ENCODE measurements around the gene TC2N.
"Not testable (repeated sequence)": the region's sequence is repeated elsewhere in the genome, so short reads cannot be mapped to it uniquely, and the experiment has no call there.

TC2N gene

GRCh38 chr14:91888641-91889476, 21.5 kb upstream of the TC2N start:
- DNase-seq: no peak

GRCh38 chr14:91886961-91887360, 19.6 kb upstream of the TC2N start:
- DNase-seq: no peak

- DNase-seq: no peak
Measured at GRCh38 chr14:91885839-91886238, 18.5 kb upstream of the TC2N start.

DNA sequence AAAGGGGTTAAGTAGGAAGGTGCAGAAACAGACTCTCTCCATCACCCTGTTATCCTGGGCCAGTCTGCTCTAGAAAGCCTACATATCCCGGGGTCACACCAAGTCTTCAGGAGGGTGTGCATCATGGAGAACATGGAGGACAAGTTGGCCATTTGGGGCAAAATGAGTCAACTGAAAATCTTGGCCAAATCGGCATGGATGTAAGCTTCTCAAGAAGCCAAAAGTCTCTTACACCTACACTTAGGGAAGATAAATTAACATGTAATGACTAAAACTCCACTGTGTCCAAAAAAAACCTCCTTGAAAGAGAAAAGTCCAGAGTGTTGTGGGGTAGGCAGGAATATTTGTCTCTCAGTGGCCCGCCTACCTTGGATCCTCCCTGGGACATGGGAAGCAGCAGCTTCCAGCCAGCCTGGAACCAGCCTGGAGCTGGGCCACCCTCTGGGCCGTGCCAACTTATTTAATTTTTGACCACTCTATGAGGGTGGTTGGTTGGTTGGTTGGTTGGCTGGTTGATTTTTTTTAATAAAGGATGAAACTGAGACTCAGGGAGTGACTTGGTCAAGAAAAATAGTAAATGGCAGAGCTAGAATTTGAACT, 17.9 kb upstream of the TC2N start:
- no peak for DNase-seq

- DNase-seq: no peak
Measured at GRCh38 chr14:91884664-91885063, 17.3 kb upstream of the TC2N start.

- DNase-seq: no peak
Measured at GRCh38 chr14:91883753-91884152, 16.4 kb upstream of the TC2N start.

GRCh38 chr14:91882776-91883175, 15.4 kb upstream of the TC2N start:
- DNase-seq: no peak

DNA sequence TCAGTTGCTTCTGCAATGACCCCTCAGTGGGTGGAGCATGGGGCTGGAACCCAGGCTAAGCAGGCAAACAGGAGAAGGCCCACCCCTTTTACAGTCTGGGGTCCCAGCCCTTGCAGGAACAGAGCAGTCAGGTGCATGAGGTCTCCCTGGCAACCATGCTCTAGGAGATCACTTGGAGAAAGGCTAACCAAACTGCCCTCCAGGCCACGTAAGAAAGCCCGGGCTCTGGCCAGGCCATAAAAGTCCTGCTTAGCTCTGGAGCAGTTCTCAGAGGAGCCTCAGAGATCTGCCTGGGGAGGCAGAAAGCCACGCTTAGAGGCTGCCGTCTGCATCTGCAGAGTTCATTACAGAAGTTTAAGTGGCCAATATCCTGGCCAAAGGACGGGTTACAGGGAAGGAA, 15.0 kb upstream of the TC2N start:
- DNase-seq: no peak

GRCh38 chr14:91879196-91879595, 11.9 kb upstream of the TC2N start:
- DNase-seq: no peak

- DNase-seq: no peak
Measured at GRCh38 chr14:91878274-91878673, 10.9 kb upstream of the TC2N start.

GRCh38 chr14:91877376-91877915, 10.1 kb upstream of the TC2N start:
- DNase-seq: no peak

DNA sequence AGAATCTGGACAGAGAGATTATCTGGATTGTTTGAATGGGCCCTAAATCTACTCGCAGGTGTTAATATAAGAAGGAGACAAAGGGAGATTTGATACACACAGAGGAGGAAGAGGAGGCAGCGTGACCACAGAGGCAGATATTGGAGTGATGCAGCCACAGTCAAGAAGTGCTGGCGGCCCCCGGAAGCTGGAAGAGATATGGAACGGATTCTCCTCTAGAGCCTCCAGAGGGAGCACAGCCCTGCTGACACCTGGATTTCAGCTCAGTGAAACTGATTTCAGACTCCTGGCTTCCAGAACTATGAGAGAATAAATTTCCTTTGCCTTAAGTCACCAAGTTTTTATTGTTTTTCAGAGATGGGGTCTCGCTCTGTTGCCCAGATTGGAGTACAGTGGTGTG, 9.2 kb upstream of the TC2N start:
- no peak for DNase-seq

- DNase-seq: no peak
Measured at GRCh38 chr14:91875525-91876286, 8.4 kb upstream of the TC2N start.

DNA sequence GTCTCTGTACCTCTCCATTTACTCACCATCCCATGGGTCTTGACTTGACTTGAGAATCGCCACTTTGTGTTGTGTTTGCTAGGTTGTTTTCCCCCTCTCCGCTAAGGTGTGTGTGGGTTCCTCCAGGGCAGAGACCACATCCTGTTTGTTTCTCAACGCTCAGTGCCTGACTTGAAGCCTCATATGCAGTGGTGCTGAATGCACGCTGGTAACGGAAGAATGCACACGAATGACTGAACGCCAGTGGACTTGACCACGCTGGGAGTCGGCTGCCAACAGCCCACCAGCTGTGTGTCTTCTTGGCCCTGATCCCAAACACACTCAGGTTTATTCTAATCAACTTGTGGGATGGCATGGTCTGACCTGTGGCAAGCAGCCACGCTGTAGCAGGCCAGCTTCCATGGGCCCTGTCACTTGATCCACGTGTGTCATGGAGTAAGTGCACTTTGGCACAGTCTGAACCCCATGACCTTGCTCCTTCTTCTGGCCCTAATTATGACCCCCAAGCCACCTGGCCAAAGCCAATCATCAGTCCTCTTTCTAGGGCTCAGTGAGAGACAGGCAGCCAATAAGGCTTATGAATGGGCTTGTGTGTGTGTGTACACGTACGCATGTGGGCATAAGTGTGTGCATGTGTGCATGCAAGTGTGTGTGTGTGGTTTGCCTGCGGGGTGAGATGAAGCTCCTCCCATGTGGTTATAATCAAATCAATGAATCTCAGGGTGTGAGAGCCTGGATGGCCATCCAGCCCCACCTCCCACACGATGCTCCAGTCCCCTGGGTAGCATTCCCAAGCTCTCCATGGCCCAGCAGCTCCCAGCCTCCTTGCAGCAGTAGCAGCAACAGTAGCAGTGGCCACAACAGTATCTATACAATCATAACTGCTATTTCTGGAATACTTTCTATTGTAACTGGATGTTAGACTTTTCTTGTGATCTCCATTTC, 6.4 kb upstream of the TC2N start:
- DNase-seq: peak; percentile 51

- DNase-seq: peak; percentile 72
Measured at GRCh38 chr14:91872517-91873470, 5.5 kb upstream of the TC2N start.

DNA sequence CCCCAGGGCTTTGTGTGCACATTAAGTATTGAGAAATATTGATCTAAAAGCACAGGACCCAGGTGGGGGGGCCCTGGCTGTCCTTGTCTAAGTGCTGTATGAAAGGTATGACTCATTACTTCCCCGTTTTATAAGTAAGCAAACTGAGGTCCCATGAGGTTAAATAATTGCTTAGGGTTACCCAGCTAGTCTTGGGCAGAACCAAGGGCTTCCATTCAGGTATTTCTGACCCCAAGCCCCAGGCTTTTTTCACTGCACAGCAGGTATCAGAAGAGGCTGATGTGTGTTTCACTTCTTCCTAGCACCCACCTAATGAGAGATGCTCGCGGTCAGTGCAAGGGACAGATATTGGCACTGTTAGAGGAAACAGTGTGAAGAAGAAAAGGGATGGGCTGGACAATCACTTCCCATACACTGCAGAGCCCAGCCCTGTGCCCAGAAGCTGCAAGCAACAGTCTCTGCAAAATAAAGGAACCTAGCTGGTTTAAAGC, 4.7 kb upstream of the TC2N start:
- DNase-seq: no peak

- DNase-seq: not testable (repeated sequence)
Measured at GRCh38 chr14:91871401-91871800, 4.1 kb upstream of the TC2N start.

GRCh38 chr14:91870890-91871289, 3.6 kb upstream of the TC2N start:
- no peak for DNase-seq

GRCh38 chr14:91870001-91870400, 2.7 kb upstream of the TC2N start:
- DNase-seq: no peak

GRCh38 chr14:91869556-91869955, 2.2 kb upstream of the TC2N start:
- DNase-seq: no peak
